HG02885 (cell line): ENCODE results near the gene IPCEF1.
A peak's percentile ranks its signal among the peaks of the same experiment; 100 is the strongest.

Experiments used
- ATAC-seq: cut with Tn5 transposase; IDR thresholded peaks from one replicate; pipeline ENCODE4 v1.9.1; 2021; ENCODE audit warnings: mild to moderate bottlenecking; ENCODE audit not compliant: unreplicated experiment, poor library complexity

IPCEF1 gene, protein sequence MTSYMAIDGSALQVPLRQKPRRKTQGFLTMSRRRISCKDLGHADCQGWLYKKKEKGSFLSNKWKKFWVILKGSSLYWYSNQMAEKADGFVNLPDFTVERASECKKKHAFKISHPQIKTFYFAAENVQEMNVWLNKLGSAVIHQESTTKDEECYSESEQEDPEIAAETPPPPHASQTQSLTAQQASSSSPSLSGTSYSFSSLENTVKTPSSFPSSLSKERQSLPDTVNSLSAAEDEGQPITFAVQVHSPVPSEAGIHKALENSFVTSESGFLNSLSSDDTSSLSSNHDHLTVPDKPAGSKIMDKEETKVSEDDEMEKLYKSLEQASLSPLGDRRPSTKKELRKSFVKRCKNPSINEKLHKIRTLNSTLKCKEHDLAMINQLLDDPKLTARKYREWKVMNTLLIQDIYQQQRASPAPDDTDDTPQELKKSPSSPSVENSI

DNA sequence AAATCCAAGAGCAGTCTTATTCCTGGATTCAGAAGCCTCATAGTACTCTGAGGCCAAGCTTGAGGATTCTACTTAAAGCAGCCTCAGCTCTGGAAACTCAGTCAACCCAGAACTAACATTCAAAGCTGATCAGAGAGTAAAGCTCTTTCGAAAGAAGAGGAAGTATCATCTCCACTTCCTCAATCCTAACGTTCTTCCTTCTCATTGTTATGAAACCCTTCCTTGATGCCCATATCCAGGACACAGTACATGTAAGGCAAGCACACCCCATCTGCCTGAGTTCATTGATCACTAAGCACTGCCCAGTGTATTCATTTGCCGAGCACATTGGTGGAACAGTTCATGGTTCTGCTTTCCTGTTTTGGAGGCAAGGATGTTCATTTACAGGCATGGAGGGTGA, at the start of gene IPCEF1:
IPCEF1 (minus strand) TSS at position 114 of the 400 bp plus-strand sequence. CDS start 90,856 bp downstream, outside the sequence.
- peak; percentile 17 for ATAC-seq

DNA sequence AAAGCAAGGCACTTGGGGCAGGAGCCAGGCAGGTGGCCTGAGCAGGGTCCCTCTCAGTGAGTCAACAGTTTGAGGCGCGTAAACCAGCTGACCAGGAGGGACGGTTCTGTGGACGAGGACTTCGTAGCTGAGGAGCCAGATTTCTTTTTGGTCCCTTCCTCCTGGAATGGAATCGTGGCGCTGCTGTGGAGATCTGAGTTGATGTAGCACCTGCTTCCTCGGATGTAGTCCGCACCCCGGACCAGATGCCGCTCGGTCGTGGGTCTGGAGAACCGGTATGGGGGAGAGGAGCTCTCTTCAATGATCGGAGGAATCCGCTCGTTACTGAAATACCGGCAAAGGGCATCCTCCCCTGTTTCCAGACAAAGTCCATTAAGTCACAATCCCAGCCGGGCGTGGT, 49.7 kb upstream of the IPCEF1 start:
- ATAC-seq, result no peak

DNA sequence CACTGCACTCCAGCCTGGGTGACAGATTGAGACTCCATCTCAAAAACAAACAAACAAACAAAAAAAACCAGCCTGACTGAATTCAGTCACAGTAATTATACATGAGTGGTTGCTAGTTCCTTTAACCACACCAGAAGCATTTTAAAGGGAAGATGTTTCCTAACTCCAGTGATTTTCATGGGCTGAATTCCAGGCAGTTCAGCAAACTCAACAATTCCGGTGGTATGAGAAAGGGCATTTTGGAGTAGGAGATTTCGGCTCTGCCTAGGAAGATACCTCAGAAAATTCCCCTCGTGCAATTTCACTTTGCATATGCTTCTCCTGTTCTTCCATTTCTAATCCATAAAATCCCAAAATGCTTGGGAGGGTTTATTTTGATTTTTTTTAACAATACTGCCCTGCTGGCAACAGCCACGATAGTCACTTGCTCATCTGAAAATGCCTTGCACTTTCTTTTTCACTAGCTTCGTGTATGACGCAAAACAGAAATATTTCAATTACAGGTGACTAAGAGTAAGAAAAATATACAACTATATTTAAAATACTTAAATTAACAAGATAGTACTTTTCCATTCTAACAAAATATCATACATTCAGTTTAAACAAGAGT, 48.3 kb upstream of the IPCEF1 start:
- no peak for ATAC-seq

DNA sequence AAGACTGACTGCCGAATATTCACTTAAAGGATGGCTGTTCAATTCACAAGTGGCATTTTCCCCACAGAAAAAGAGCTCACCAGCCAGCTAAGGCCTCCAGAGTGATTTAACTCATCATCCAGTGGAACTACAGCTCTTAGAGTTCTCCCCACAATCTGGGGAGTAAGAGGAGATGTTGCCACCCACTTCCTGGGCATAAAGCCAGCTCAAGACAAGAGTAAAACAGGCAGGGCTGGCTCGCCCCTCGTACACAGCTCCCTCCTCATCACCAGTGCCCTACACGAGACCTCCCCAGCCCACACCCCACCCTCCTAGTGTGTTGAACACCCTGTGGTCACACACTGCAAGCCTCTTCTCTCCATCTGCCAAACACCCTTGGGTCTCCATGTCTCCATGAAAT, 47.2 kb upstream of the IPCEF1 start:
- no peak for ATAC-seq

DNA sequence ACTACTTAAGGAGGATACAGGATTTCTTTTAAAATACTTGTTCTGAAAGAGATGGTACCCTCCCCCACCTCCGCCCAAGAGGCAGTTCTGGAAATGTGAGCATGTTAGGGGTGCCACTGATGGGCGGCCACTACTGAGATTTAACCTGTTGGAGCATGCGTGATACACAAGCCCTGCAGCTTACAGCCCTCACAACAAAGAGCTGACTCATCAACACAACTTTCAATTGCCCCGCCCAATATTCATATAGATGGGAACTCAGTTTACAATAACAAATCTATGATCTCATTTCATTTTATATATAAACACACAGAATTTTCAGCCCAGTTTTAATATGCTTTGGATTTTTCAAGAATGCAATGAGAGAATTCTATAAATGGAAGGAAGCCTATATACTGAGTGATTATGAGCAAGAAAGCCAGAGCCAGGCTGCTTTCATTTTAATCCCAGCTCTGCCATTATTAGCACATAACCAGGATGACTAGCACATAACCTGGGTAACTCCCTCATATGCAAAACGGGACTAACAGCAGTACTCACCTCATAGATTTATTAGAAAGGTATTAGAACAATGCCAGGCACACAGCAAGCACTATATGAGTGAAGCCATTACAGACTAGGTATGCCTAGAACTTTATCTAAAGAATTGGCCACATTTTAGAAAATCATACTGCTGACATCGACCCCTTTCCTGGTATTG, 45.6 kb upstream of the IPCEF1 start:
- ATAC-seq, result no peak

DNA sequence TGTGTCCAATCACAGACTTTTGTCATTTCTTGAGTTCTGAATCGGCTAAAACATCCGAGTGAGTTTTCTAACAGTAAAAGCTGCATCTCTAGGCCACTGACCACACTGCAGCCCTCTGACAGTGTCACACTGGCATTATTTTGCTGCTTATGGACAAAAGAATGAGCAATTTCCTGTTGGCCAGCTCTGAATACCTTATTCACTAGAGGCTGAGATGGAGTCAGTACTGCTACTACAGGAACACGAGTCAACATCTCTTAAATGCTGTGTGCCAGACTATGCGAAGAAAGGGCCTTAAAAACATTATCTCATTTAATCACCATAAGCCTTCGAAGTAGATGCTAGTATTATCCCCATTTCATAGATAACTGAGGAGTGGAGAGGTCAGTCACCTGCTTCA, 42.5 kb upstream of the IPCEF1 start:
- no peak for ATAC-seq

DNA sequence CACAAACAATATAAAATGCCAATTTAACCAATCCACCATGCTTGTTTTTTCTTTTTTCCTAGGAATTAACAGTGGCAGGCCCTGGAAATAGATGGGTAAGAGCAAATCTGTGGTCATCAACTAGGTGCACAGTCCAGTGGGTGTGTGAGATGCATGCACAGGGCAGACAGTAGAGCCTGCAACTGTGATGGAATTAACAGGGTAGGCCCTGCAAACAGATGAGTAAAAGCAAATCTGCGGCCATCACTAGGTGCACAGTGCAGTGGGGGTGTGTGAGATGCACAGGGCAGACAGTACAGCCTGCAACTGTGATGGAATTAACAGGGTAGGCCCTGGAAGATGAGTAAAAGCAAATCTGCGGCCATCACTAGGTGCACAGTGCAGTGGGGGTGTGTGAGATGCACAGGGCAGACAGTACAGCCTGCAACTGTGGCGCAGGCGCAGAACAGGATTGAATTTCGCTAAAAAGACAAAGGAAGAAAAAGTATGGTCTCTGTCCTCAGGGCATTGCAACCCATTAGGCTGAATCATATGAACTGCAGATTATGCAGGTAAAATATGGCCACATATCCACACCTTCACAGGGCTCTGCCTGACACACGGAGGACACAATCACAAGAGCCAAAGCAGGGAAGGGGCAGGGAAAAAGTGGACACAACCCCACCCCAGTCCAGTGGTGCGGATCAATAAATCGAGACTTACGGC, 41.0 kb upstream of the IPCEF1 start:
- ATAC-seq, result no peak

DNA sequence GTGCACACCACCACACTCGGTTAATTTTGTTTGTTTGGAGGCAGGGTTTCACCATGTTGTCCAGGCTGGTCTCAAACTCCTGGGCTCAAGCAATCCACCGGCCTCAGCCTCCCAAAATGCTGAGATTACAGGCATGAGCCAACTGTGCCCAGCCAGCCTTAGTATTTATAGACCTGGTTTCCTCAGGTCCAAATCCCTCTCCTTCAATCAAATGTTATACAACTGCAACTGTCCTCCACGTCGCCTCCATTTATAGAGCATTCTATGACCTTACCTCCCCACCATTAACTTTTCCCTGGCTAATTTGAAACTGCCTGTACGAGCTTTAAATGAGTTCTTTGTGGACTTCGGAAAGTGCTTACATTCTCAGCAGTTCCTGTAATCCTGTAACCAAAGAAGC, 39.3 kb upstream of the IPCEF1 start:
- ATAC-seq, result no peak

DNA sequence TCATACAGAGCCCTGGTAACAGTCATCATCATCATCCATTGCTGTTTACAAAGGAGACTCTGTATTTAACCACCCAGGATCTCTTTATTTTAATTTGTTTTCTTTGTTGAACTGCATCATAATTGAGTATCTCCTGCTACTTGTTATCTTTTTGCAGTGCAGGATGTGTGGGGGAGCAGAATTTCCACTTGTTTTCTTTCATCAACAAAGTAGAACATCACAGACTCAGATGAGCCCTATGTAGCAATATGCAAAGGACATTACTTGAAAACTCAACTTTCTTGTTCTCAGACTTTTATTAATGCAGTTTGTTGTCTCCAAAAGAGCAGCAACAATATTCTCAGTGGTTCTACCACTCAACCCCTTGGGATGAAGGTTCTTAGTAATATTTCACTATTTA, 38.7 kb upstream of the IPCEF1 start:
- ATAC-seq, result no peak

DNA sequence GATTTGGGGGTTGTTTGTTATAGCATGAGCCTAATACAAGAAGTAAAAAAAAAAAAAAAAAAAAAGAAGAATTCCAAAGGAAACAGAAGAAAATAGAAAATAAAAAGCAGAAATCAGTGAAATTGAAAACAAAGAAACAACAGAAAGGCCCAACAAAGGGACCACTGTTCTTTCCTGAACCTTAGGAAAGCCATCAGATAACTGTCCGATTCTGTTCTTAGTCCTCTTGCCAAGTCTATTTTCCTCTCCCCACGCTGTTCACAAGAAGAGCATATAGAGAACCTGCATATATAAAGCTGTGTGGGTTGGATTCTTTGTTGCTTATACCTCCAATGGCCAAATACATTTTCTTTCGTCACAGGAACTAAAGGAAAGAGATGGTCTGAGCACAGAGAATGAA, 38.0 kb upstream of the IPCEF1 start:
- no peak for ATAC-seq

DNA sequence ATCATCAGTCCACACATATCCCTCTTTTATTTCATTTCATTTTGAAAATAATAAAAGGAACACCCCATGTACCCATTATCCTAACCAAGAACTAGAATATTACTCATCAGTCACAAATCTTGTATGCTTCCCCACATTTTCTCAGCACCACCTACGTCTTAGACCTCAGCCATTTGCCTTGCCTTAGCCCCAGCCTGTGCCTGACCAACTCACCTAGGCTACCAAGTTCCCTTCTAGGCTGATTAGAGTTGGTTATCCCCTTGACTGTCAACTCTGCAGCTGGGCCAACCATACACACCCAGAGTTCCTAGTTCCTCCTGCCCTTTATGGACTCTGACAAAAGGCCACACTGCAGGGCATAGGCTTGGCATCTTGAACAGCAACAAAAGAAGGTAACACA, 33.4 kb upstream of the IPCEF1 start:
- no peak for ATAC-seq

DNA sequence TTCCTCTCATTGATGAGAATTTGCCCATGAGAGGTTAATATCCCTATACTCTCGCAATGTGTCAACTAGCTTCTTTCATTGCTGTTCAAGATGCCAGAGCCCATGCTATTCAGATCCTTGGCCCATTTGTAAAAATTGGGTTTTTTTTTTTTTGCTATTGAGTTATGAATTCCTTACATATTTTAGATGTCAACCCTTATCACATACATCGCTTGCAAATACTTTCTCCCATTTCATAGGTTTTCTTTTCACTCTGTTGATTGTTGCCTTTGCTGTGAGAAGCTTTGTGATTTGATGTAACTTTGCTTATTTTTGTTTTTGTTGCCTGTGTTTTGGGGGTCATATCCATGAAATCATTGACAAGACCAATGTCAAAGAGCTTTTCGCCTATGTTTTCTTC, 32.2 kb upstream of the IPCEF1 start:
- ATAC-seq, result no peak

DNA sequence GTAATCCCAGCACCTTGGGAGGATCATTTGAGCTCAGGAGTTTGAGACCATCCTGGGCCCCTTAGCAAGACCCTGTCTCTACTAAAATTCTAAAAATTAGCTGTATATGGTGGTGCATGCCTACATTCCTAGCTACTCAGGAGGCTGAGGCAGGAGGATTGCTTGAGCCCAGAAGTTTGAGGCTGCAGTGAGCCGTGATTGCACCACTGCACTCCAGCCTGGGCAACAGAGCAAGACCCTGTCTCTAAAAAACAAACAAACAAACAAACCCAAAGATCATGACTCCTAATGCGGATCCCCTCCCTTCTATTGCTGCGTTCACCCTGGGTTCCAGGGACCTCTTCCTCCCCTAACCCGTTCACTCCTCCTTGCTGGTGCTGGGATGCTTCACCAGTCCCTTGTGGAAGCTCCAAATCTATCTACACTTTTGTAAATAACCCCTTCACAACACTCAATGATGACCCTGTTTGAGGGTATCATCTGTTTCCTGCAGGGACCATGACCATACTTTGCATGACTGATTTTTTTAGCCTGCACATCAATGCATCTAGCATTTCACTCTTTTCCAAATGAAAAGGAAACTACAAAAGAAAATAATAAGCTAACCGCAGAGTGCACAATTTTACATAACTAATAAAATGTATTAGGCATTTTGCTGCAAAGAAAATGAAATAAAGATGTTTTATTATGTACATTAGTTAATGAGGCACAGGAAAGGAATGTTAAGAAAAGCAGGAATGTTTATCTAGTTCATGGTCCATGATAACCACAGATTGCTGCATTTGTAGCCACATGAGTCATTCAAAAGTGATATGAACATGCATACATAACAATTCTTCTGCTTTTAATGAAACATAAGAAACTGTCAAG, 30.5 kb upstream of the IPCEF1 start:
- no peak for ATAC-seq

DNA sequence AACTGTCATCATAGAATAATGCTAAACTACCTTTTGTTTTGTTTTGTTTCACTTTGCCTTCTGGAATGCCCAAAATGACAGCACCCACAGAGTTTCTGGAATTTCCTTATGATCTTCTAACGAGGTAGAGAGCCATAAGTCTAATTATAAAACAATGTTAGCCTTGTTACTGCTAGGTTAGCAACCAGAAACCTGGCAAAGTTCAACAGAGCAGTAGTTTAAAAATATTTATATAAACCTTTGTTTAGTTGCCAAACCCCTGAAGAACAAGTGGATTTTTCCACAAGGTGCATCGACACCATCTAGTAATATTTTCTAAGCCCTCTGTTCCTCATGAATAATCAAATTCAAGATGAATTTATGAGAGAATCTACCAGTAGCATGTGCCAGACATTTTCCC, 27.6 kb upstream of the IPCEF1 start:
- ATAC-seq, result no peak

DNA sequence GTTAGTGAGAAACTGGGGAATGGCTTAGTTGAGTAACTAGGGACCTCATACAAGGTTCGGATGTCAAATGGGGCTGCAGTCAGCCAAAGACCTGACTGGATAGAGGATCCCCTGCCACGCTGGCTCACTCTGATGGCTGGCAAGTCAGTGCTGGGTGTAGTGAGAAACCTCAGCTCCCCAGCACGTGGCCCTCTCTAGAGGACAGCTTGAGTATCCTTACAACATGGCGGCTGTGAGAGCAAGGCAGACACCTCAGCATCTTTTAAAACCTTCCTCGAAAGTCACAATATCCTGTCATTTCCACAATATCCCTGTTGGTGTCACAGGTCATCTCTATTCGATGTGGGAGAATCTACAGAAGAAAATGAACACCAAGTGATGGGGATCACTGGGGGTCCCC, 26.7 kb upstream of the IPCEF1 start:
- no peak for ATAC-seq

DNA sequence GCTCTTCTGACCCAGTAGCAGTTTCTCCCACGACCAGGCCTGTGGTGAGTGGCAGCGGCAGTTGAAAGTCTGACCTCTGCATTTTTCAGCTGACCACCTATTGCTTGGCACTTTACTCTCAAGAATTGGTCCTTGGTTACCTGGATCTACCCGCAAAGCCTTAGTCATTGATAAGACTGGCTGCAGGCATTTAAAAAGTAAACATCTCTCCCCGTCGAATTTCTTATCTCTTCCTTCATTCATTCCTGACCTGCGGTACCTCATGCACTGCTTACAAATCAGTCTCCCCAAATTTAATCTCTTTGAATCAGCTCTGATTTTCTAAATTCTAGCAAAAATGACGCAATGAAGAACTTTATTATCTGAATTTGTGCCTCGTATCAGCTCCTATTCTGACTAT, 26.1 kb upstream of the IPCEF1 start:
- ATAC-seq, result no peak

DNA sequence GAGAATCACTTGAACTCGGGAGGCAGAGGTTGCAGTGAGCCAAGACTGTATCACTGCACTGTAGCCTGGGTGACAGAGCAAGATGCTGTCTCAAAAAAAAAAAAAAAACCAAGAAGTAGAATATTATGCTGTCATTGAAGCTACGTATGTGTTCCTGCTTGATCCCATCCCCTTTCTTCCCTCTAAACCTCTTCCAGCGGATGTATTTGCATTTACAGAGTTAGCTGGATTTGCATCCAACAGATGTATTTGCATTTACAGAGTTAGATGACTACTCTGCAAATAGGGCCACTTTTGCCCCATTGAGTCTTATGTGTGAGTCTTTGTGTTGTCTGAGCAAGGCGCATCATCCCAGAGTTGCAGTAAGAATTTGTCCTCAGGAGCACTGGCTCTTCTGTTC, 24.9 kb upstream of the IPCEF1 start:
- no peak for ATAC-seq

DNA sequence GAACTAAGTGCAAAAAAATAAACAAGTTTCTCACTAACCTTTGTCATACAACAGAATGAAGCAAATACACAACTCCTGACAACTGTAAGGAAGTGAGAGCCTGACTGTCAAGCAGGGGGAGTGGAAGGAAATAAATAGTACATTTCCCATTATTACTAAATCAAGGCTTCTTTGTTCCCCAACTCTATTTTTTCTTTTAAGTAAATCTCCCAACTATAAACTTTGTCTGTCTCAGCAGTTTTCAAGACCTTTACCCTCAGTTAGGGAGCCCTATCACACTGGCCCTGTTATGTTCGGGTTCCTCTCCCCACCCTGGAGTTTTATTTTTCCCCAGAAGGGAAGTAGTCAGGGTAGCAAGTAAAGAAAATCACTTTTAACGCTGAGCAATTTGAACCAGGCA, 24.1 kb upstream of the IPCEF1 start:
- ATAC-seq, result no peak

DNA sequence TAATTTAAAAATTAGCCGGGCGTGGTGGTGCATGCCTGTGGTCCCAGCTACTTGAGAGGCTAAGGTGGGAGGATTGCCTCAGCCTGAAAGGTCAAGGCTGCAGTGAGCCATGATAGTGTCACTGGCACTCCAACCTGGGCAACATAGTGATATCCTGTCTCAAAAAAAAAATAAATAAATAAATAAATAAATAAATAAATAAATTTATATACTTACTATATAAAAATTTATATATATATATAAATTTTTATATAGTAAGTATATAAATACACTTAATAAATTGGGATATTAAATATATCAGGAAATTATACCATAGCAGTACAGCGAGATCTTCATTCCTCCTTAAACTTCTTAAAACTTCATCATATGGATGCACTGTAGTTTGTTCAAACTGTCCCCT, 23.0 kb upstream of the IPCEF1 start:
- ATAC-seq, result no peak

DNA sequence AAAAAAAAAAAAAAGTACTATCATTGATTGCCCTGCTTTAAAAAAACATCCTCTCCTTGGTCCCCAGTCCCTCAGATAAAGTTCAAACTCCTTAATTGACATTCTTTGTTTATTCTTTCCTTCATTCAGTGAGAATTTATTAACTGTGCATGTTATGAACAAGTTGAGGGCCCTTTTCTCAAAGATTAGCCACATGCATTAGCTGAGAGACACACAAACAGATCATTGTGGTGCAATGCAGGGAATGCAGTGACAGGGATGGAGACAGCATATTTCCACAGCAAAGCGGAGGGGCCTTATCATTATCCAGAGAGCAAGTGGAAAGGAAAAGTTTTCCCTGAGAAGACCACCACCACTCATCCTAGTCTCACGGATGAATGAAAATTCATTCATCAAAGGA, 21.9 kb upstream of the IPCEF1 start:
- ATAC-seq, result no peak
